Measurements from ENCODE around the gene TPP2. TPM values are rescaled to one million over a fixed set of nuclear protein-coding genes. Genes with fewer than 3 reads are reported as not detected.
A peak's percentile ranks its signal among the peaks of the same experiment; 100 is the strongest.

TPP2 gene
- total and polyA plus RNA-seq, 9 donors = 24.0 to 50.7 (median 33.9) TPM

DNA sequence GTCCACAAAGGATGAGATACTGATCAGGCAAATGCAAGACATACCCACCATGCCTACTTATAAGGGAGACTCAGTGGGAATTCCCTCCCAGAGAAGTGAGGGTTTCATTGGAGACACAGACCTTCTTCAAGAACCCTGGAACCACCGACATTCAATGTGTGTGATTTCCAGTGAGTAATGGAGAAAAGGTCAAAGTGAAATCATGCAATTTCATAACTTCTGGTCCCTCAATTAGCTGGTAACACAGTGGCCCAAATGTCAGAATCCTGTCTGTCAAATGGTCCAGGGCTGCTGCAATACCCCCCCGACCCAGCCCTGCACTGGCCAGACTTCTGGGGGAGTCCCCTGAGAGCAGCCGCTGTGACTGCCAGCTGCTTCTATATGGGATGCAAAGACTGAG lies 102.7 kb downstream of the TPP2 start:
- 65 to 77% (median 74%) methylated on average over 3 of the region's 3 CpGs for WGBS, 3 donors
- no peaks in the 10 kb centered on the region for H3K9me3 ChIP-seq
- peaks cover 7% of the 10 kb centered on the region for H3K4me1 ChIP-seq (ENCODE audit: insufficient read depth)
- no peak overlapping the region for H3K4me3 ChIP-seq
- TF ChIP-seq POLR2A (IDR thresholded peaks at IDR 0.05) (no peak), EP300 (IDR thresholded peaks at IDR 0.05) (no peak)
- TF ChIP-seq, protein P1, sequence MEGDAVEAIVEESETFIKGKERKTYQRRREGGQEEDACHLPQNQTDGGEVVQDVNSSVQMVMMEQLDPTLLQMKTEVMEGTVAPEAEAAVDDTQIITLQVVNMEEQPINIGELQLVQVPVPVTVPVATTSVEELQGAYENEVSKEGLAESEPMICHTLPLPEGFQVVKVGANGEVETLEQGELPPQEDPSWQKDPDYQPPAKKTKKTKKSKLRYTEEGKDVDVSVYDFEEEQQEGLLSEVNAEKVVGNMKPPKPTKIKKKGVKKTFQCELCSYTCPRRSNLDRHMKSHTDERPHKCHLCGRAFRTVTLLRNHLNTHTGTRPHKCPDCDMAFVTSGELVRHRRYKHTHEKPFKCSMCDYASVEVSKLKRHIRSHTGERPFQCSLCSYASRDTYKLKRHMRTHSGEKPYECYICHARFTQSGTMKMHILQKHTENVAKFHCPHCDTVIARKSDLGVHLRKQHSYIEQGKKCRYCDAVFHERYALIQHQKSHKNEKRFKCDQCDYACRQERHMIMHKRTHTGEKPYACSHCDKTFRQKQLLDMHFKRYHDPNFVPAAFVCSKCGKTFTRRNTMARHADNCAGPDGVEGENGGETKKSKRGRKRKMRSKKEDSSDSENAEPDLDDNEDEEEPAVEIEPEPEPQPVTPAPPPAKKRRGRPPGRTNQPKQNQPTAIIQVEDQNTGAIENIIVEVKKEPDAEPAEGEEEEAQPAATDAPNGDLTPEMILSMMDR (IDR thresholded peaks at IDR 0.05) = no peak
- no peaks in the 10 kb centered on the region for H3K27me3 ChIP-seq
- no peak overlapping the region for H3K27ac ChIP-seq
- intact Hi-C loops (cut with DNase I) = no loop called here
- DNase-seq = no peak
- H3K36me3 ChIP-seq = no peaks in the 10 kb centered on the region

DNA sequence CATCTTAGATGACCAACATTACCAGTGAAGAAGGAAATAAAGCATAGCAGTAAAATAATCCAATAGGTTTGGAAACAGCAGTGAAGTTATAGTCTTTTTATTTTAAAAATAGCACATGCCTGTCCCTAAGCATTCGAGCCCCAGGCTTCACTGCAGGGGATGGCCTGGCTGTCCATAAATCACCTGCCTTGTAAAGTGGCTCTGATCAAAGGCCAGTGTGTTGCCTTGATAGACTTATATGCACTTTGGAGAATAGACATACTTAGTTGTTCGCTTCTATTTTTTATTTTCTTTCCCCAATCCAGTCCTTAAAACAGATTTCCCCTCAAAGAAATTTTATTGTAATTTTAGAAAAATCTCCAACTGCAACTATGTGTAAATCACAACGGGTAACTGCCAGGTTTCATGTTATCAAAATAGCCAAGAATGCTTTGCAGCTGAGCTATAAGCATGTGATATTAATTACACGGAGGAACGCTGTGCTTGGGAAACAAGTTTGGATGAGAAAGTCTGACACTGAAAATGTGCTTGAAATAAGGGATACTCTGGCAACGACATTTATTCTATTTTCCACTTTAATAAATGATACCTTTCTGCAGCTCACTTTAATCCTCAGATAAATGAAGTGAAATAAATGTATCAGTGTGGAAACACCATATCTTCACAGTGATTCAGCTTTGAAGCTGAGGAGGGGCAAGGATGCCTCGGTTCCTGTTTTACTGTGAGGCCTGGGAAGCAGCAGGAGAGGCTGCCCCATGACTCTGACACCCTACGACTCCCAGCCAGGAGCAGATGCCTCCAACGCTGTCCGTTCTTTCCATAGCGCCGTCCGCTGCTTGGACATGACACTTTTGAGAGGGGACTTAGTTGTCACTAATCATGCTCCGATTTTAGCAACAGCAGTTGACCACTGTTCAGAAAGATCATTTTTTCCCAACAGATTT lies 103.6 kb downstream of the TPP2 start:
- Histone ChIP-seq H3K27me3 (no peaks in the 10 kb centered on the region), H3K9me3 (no peaks in the 10 kb centered on the region), H3K36me3 (no peaks in the 10 kb centered on the region), H3K4me1 (ENCODE audit: insufficient read depth) (peaks cover 7% of the 10 kb centered on the region), H3K4me3 (no peak overlapping the region), H3K27ac (peak overlapping the region in 1 of 2 donors; percentile 45)
- intact Hi-C loops (cut with DNase I) = no loop called here
- DNase-seq = peak in 1 of 5 donors; percentile 21
- TF ChIP-seq POLR2A (IDR thresholded peaks at IDR 0.05) (no peak), EP300 (IDR thresholded peaks at IDR 0.05) (no peak)
- TF ChIP-seq, protein P1 (IDR thresholded peaks at IDR 0.05) = no peak
- WGBS, 3 donors = 22 to 25% (median 23%) methylated on average over 14 of the region's 14 CpGs

DNA sequence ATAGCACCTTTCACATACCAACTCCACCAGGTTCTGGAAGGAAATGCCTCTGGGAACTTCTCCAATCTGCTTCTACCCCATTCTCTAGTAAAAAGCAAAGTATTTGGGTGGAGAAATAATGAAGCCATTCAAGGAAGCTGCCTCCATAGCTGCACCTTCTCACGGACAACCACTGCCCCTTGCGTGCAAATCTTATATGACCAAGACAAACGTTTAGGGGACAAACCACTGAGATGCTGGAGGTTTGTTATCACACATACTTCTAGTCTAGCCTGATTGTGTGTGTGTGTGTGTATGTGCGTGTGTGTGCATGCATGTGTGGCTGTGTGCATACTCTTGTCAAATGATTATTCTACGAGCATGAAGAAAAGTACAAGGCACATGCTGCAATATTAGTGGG lies 104.5 kb downstream of the TPP2 start:
- intact Hi-C loops (cut with DNase I) = no loop called here
- Histone ChIP-seq H3K9me3 (no peaks in the 10 kb centered on the region), H3K4me1 (ENCODE audit: insufficient read depth) (peaks cover 7% of the 10 kb centered on the region), H3K4me3 (no peak overlapping the region), H3K27ac (peak overlapping the region in 1 of 2 donors; percentile 45), H3K36me3 (no peaks in the 10 kb centered on the region), H3K27me3 (no peaks in the 10 kb centered on the region)
- no peak for DNase-seq
- TF ChIP-seq POLR2A (IDR thresholded peaks at IDR 0.05) (no peak), EP300 (IDR thresholded peaks at IDR 0.05) (no peak)
- WGBS, 3 donors = 88 to 92% (median 89%) methylated on average over 5 of the region's 5 CpGs

DNA sequence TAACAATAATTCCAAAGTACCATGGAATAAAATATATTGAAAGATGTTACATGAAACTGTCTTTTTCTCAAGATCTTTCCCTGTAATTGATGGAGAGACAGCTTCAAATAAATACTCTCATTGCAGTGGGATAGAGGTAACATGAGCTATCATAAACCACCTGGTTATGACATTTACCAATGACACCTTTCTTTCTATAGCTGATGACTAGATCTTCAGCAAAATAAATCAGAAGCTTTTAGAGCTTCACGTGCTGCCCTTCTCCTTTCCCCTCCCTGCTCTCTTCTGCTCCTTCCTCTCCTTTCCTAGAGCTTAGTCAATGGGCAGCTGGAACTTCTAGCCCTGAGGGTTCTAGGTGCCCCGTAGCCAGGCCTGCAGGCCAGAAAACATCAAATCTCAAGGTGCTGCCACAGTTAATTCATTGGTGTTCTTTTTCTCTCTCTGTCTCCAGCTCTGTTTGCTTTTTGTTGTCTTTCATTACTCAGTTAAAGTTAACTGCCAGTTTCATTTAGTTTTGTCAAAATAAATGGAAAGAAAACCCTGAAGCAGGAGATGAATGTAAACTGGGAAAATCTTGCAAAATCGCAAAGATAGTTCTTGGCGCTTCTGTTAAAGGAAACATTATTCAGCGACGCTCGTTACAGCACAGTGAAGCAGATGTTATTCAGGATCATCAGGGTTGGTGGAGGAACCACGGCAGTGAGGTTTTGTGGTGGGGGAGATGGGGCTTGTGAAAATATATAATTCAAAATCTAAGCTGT lies 106.4 kb downstream of the TPP2 start:
- intact Hi-C loops (cut with DNase I) = no loop called here
- DNase-seq = no peak
- Histone ChIP-seq H3K36me3 (no peaks in the 10 kb centered on the region), H3K9me3 (no peaks in the 10 kb centered on the region), H3K4me3 (no peak overlapping the region), H3K27me3 (no peaks in the 10 kb centered on the region), H3K4me1 (ENCODE audit: insufficient read depth) (peaks cover 7% of the 10 kb centered on the region), H3K27ac (peak overlapping the region in 1 of 2 donors; percentile 5)
- 18 to 30% (median 19%) methylated on average over 8 of the region's 8 CpGs for WGBS, 3 donors
- TF ChIP-seq EP300 (IDR thresholded peaks at IDR 0.05) (no peak), POLR2A (IDR thresholded peaks at IDR 0.05) (no peak)
- TF ChIP-seq, protein P1 (IDR thresholded peaks at IDR 0.05) = no peak
